SHP77 (cell line): Measurements from ENCODE around the gene EYA4.

ENCODE experiments used
- DNase-seq, 2 experiments: peaks; one replicate each; lab custom pipeline; 2025; lab: John Stamatoyannopoulos, UW

EYA4 gene

GRCh38 chr6:133241086-133241900 lies at the start of gene EYA4:
Gene EYA4, plus strand, starts transcription at chr6:133241357. Its CDS starts 33,424 bp downstream, at chr6:133274781.
- no peak for DNase-seq

- DNase-seq: no peak
These were observed 47.8 kb upstream of the EYA4 start for GRCh38 chr6:133193396-133193795.

GRCh38 chr6:133198725-133199124 lies 42.4 kb upstream of the EYA4 start:
- DNase-seq: peak in 1 of 2 experiments; percentile 2

- no peak for DNase-seq
These were observed 39.9 kb upstream of the EYA4 start for GRCh38 chr6:133201231-133201630.

GRCh38 chr6:133202610-133203343 lies 38.4 kb upstream of the EYA4 start:
- no peak for DNase-seq

GRCh38 chr6:133203344-133203697 lies 37.8 kb upstream of the EYA4 start:
- DNase-seq: no peak

- DNase-seq: no peak
These were observed 35.9 kb upstream of the EYA4 start for GRCh38 chr6:133205304-133205703.

- no peak for DNase-seq
These were observed 34.2 kb upstream of the EYA4 start for GRCh38 chr6:133206942-133207341.

- DNase-seq: no peak
These were observed 33.4 kb upstream of the EYA4 start for GRCh38 chr6:133207754-133208153.

- no peak for DNase-seq
These were observed 32.9 kb upstream of the EYA4 start for GRCh38 chr6:133208183-133208755.

- no peak for DNase-seq
These were observed 26.9 kb upstream of the EYA4 start for GRCh38 chr6:133214267-133214666.

- DNase-seq: no peak
These were observed 22.3 kb upstream of the EYA4 start for GRCh38 chr6:133218852-133219251.

- DNase-seq: no peak
These were observed 17.6 kb upstream of the EYA4 start for GRCh38 chr6:133223452-133224029.

GRCh38 chr6:133225560-133225959 lies 15.6 kb upstream of the EYA4 start:
- DNase-seq: no peak

GRCh38 chr6:133227344-133227743 lies 13.8 kb upstream of the EYA4 start:
- DNase-seq: no peak

- no peak for DNase-seq
These were observed 11.1 kb upstream of the EYA4 start for GRCh38 chr6:133230052-133230451.

GRCh38 chr6:133235221-133235620 lies 5.9 kb upstream of the EYA4 start:
- DNase-seq: no peak

GRCh38 chr6:133236932-133237331 lies 4.2 kb upstream of the EYA4 start:
- DNase-seq: no peak

GRCh38 chr6:133240511-133241085 lies 559 bp upstream of the EYA4 start:
- no peak for DNase-seq

- no peak for DNase-seq
These were observed 912 bp downstream of the EYA4 start for GRCh38 chr6:133241901-133242636.
